GM19351 (cell line): ENCODE results near the gene METTL23.
"Not testable (repeated sequence)": the region's sequence is repeated elsewhere in the genome, so short reads cannot be mapped to it uniquely, and the experiment has no call there.

Experiments used
- ATAC-seq: cut with Tn5 transposase; IDR thresholded peaks from one replicate; pipeline ENCODE4 v1.9.1; 2021; ENCODE audit warnings: mild to moderate bottlenecking, moderate library complexity; ENCODE audit not compliant: unreplicated experiment

The METTL23 gene

GRCh38 chr17:76732734-76733617 lies 6.3 kb downstream of the METTL23 start:
- ATAC-seq, result no peak

GRCh38 chr17:76733618-76733957 lies 6.9 kb downstream of the METTL23 start:
- ATAC-seq, result no peak

- ATAC-seq, result no peak
Observed at GRCh38 chr17:76734080-76734840, 7.6 kb downstream of the METTL23 start.

- ATAC-seq, result no peak
Observed at GRCh38 chr17:76735006-76735405, 8.4 kb downstream of the METTL23 start.

- ATAC-seq, result no peak
Observed at GRCh38 chr17:76735586-76736348, 9.1 kb downstream of the METTL23 start.

- ATAC-seq, result peak; percentile 2
Observed at GRCh38 chr17:76736349-76737081, 9.9 kb downstream of the METTL23 start.

GRCh38 chr17:76737082-76737675 lies 10.5 kb downstream of the METTL23 start, which contains the start of gene SRSF2:
Gene SRSF2, minus strand, starts transcription at chr17:76737331. Its CDS starts 171 bp downstream, at chr17:76737160.
- peak; percentile 61 for ATAC-seq

GRCh38 chr17:76737676-76738467 lies 11.2 kb downstream of the METTL23 start, which contains the start of gene MFSD11:
Gene MFSD11, plus strand, starts transcription at chr17:76738119. Its CDS starts 234 bp downstream, at chr17:76738353.
- ATAC-seq, result peak; percentile 64

GRCh38 chr17:76738468-76738850 lies 11.8 kb downstream of the METTL23 start:
- ATAC-seq, result no peak

- ATAC-seq, result not testable (repeated sequence)
Observed at GRCh38 chr17:76739568-76740115, 13.0 kb downstream of the METTL23 start.

- ATAC-seq, result no peak
Observed at GRCh38 chr17:76740329-76741118, 13.9 kb downstream of the METTL23 start.

GRCh38 chr17:76742958-76743357 lies 16.3 kb downstream of the METTL23 start:
- no peak for ATAC-seq

GRCh38 chr17:76744747-76745146 lies 18.1 kb downstream of the METTL23 start:
- no peak for ATAC-seq

- not testable (repeated sequence) for ATAC-seq
Observed at GRCh38 chr17:76745785-76746184, 19.1 kb downstream of the METTL23 start.

- no peak for ATAC-seq
Observed at GRCh38 chr17:76747716-76748363, 21.2 kb downstream of the METTL23 start.

GRCh38 chr17:76748657-76749056 lies 22.0 kb downstream of the METTL23 start:
- ATAC-seq, result no peak

- no peak for ATAC-seq
Observed at GRCh38 chr17:76751416-76751993, 24.9 kb downstream of the METTL23 start.
